Activated naive CD4-positive, alpha-beta T cell (primary cell): ENCODE data around the gene RNH1.

Experiments used
- DNase-seq, 4 experiments: peaks; one replicate each; lab custom pipeline; 2025; lab: John Stamatoyannopoulos, UW

Gene RNH1

GRCh38 chr11:499201-500076 is 7.6 kb downstream of the RNH1 start:
- no peak for DNase-seq

- DNase-seq, result no peak
Observed at GRCh38 chr11:498297-499181, 8.5 kb downstream of the RNH1 start.

DNA sequence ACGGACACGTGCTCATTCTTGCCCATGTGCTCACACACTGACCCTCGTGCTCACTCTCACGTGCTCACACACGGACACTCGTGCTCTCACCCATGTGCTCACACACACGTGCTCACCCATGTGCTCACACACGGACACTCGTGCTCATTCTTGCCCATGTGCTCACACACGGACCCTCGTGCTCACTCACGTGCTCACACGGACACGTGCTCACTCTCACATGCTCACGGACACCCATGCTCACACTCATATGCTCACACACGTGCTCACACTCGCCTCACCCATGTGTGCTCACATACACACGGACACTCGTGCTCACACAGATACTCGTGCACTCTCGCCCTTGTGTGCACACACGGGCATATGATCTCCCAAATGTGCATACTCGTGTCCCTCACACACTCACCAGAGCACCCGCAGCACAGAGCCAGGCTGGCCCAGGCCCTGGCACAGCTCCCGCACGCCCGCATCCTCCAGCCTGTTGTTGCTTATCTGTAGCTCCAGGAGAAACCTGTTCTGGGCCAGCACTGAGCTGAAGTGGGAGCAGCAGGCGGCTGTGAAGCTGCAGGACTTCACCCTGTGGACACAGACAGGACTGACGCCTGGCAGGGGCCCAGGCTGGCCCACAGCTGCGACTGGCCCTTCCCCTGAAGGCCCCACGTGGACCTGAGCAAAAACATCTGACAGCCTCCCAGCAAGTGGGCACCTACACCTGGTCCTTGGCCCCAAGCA is 9.3 kb downstream of the RNH1 start:
- DNase-seq, result no peak

GRCh38 chr11:496834-497564 is 10.0 kb downstream of the RNH1 start:
- DNase-seq, result no peak

DNA sequence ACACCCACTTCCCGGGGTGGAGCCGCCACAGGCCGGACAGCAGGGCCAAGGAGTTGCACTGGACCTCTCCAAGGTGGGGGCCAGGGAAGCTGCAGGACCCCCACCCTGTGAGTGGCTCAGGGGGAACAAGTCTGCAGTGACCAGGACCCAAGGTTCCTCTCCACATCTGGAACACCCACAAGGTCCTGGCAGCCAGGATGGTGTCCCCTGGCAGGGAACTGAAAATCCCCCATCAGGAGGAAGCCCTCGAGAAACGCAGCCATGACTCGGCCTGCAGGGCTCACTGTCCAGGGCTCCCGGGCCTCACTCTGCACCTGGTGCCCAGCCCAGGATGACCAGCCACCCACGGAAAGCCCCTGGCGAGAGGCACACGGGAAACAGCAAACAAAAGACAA is 11.5 kb downstream of the RNH1 start:
- no peak for DNase-seq

DNA sequence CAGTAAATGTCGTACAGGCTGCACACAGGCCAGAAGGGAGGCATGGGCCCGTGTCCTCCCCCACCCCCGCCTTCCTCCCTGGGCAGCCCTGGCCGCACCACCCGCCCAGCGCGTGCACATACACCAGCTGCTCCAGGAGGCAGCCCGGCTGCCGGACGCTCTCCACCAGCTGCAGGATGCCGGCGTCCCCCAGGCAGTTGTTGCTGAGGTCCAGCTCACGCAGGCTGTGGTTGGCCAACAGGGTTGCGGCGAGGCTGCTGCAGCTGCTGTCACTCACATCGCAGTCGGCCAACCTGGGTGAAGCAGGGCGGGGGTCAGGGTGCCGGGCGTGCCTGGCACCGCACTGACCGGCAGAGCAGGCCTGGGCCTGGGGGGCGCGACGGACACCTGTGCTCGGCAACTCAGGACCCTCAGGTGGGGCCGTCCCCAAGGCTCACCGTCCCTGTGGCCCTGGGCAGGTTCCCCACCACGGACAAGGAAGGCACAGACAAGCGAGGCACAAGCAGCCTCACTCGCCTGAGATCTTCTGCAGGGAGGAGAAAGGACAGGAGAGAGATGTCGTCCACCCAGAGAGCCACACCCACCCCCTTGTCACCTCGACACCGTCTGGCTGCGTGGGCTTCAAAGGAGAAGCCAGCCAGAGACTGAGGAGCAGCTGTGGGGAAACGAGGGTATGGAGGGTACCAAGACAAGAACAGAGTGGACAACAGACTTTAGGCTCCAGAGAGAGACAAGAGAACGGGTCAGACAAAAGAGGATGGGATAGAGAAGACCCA is 12.1 kb downstream of the RNH1 start:
- DNase-seq, result no peak

DNA sequence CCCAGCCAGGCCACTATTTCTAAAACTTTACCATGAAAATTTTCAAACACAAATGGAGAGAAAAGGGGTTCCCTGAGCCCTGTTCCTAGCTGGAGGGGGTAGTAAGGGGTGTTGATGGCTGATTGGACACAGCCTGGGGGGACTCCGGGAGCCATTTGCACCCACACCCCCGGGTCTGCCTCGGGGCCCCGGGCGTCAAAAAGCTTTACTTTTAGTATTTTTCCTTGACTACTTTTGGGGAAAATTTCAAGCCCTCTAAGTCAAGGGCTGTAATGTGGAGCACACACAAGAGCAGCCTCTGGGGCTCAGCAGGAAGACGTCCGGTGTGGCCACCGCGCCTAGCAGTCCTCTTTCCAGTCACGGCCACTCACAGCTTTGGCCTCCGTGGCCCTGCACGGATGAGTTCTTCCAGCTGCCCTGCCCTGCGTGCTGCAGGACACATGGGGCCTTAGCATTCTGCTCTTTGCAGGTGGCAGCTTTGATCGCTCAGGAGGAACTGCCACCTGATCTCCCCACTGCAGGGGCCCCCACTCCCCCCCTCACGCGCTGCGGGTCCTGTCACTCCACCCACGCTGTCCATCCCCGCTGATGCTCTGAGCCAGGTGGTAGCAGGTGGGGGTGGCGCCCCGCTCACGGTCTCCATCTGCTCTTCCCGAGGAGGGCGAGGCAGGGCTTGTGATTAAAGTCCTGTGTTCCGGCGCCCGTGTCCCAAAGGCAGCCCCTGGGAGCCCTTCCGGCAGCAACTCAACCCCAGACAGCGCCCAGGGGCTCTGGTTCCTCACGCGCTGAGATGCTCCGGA is 14.4 kb downstream of the RNH1 start:
- no peak for DNase-seq

- DNase-seq, result no peak
Observed at GRCh38 chr11:491358-491757, 15.7 kb downstream of the RNH1 start.

DNA sequence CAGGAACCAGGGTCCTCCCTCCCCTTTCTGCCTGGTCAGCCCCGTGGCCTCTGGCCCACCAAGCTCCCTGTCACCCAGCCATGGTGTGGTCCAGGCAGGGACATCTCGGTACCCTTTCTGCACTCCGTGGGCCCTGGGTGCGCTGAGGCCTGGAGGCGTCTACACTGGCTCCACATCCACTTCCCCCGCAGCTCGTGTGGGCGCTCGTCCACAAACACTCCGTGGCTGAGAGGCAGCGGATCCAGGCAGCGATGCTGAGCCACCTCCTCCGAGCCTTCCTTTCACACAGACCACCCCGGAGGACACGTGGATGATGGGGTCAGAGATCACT is 16.1 kb downstream of the RNH1 start:
- DNase-seq, result no peak

DNA sequence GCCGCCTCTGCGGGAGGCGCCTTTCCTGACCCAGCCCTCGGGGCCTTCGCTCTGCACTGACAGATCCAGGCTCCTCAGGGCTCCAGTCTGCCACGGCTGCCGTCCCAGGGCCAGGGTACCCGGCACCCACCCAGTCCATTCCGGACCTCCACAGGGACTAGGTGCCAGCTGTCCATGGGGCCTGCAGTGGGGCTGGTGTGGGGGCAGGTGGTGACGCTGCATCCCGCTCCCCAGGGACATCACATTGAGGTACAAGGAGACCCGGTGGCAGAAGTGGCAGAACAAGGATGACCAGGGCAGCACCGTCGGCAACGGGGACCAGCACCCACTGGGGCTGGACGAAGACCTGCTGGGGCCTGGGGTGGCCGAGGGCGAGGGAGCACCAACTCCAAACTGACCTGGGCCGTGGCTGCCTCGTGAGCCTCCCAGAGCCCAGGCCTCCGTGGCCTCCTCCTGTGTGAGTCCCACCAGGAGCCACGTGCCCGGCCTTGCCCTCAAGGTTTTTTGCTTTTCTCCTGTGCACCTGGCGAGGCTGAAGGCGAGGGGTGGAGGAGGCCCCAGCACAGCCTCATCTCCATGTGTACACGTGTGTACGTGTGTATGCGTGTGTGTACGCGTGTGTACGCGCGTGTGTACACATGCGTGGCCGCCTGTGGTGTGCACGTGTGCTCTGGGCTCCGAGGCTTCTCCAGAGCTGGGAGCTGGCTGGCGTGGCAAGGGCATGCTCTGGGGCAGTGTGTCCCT is 16.7 kb downstream of the RNH1 start:
- DNase-seq, result no peak

DNA sequence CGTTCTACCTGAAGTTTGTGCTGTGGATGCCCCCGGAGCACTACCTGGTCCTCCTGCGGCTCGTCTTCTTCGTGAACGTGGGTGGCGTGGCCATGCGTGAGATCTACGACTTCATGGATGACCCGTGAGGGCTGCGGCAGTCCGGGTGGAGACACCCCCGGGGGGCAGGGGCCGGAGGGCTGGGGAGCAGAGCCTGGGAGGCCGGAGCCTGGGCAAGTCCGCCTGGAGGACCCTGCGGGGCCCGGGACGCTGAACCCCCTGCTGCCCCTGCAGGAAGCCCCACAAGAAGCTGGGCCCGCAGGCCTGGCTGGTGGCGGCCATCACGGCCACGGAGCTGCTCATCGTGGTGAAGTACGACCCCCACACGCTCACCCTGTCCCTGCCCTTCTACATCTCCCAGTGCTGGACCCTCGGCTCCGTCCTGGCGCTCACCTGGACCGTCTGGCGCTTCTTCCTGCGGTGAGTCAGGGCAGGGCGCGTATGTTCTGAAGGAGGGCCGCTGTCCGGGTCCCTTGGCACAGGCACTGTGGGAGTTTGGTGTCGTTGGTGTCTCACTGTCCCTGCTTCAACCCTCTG is 17.3 kb downstream of the RNH1 start:
- DNase-seq, result no peak

- DNase-seq, result no peak
Observed at GRCh38 chr11:488992-489391, 18.1 kb downstream of the RNH1 start.

DNA sequence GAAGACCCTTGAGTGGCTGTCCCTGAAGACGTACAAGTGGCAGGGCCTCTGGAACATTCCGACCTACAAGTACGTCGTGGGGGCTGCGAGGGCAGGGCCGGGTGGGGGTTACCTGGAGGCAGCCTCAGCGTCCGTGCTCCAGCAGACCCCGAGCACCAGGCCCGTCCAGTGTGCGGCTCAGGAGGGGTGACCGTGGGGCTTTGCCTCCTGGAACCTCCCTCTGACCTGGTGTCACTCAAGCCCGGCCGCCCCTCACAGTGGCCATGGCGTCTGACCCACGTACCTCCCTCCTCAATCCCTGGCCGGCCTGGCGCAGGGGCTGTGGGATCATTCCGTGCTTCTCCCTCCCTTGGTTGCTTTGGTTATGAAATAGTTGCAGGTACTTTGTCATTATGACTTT is 18.5 kb downstream of the RNH1 start:
- DNase-seq, result no peak

DNA sequence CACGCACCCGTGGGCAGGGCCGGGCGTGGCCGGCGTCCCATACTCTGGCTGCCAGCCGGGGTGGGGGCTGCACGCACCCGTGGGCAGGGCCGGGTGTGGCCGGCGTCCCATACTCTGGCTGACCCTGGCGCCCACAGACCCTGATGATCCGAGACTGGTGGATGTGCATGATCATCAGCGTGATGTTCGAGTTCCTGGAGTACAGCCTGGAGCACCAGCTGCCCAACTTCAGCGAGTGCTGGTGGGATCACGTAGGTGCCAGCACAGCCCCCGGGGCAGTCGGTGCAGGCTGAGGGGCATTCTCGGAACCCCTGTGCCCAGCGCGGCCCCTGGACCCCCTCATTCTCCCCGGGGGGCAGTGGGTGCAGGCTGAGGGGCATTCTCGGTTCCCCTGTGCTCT is 19.0 kb downstream of the RNH1 start:
- DNase-seq, result no peak

GRCh38 chr11:487571-488021 is 19.4 kb downstream of the RNH1 start:
- DNase-seq, result no peak

GRCh38 chr11:486189-486588 is 20.9 kb downstream of the RNH1 start:
- DNase-seq, result no peak

- no peak for DNase-seq
Observed at GRCh38 chr11:484616-485015, 22.4 kb downstream of the RNH1 start.

GRCh38 chr11:479311-479710 is 27.7 kb downstream of the RNH1 start:
- DNase-seq, result no peak
